OCI-LY3 (cell line): ENCODE data around the gene RTBDN.

Experiments
- H2AFZ ChIP-seq: fragments of 200-600, 300-600 bp; shearing (Covaris generic); 2 replicates; pipeline ENCODE4 v1.6.0; 2014; ENCODE audit warnings: antibody characterized with exemption, low read depth, low read length
- H3K27ac ChIP-seq: fragments of 200-600, 300-600 bp; sonication (generic); 2 replicates; pipeline ENCODE4 v1.5.1; 2014; ENCODE audit warnings: mild to moderate bottlenecking, low read length, moderate library complexity, mixed read lengths
- H3K27me3 ChIP-seq: fragments of 200-600, 300-600 bp; sonication (generic); 2 replicates; pipeline ENCODE4 v1.6.1; 2014; ENCODE audit warnings: low read depth, low read length, mixed read lengths
- H3K36me3 ChIP-seq: fragments of 200-600, 300-600 bp; sonication (generic); replicated peaks from 2 replicates; pipeline ENCODE3; 2014; ENCODE audit warnings: low read depth, low read length, mixed read lengths
- H3K4me1 ChIP-seq: fragments of 300-600, 200-600 bp; sonication (generic); 2 replicates; pipeline ENCODE4 v1.6.1; 2014; ENCODE audit warnings: low read length, mixed read lengths
- H3K4me2 ChIP-seq: fragments of 200-600, 300-600 bp; sonication (generic); 2 replicates; pipeline ENCODE4 v1.6.1; 2014; ENCODE audit warnings: low read length, mixed read lengths
- H3K4me3 ChIP-seq: fragments of 300-600, 200-600 bp; sonication (generic); 2 replicates; pipeline ENCODE4 v1.5.1; 2014; ENCODE audit warnings: antibody characterized with exemption, mild to moderate bottlenecking, low read length, moderate library complexity
- H3K79me2 ChIP-seq: fragments of 300-600, 200-600 bp; shearing (Covaris generic); 2 replicates; pipeline ENCODE4 v1.6.1; 2014; ENCODE audit warnings: mild to moderate bottlenecking, low read length, mixed read lengths
- H3K9ac ChIP-seq: fragments of 300-600, 200-600 bp; shearing (Covaris generic); 2 replicates; pipeline ENCODE4 v1.6.0; 2014; ENCODE audit warnings: mild to moderate bottlenecking, low read length, moderate library complexity
- H3K9me3 ChIP-seq: fragments of 200-600, 300-600 bp; shearing (Covaris generic); 2 replicates; pipeline ENCODE4 v1.6.1; 2014; ENCODE audit warnings: low read length, mixed read lengths; ENCODE audit not compliant: insufficient read depth
- H4K20me1 ChIP-seq: fragments of 200-600, 300-600 bp; sonication (generic); 2 replicates; pipeline ENCODE4 v1.6.1; 2016; ENCODE audit warnings: low read length, mixed read lengths; ENCODE audit not compliant: insufficient read depth
- CTCF ChIP-seq: fragments of 200-600, 300-600 bp; sonication (generic); IDR thresholded peaks from 2 replicates; pipeline ENCODE4 v1.5.1; 2014; ENCODE audit warnings: antibody characterized with exemption, low read length, low read depth
- EZH2phosphoT487 ChIP-seq: fragments of 200-600 bp; shearing (Covaris generic); IDR thresholded peaks from 2 replicates; pipeline ENCODE4 v1.6.1; 2018; ENCODE audit warnings: antibody characterized with exemption, mixed run types, low read depth

RTBDN gene

GRCh38 chr19:12865746-12866415, 31.5 kb upstream of the RTBDN start:
- Histone ChIP-seq H3K9ac (no peak overlapping the region), H3K4me3 (no peak overlapping the region), H3K4me2 (no peak overlapping the region), H3K9me3 (no peaks in the 10 kb centered on the region), H3K79me2 (no peaks in the 10 kb centered on the region), H3K36me3 (peaks cover 10% of the 10 kb centered on the region), H4K20me1 (no peaks in the 10 kb centered on the region), H3K27me3 (no peaks in the 10 kb centered on the region), H3K27ac (no peak overlapping the region), H2AFZ (no peak overlapping the region), H3K4me1 (peaks cover 6% of the 10 kb centered on the region)
- TF ChIP-seq EZH2phosphoT487 (no peak), CTCF (no peak)

GRCh38 chr19:12864721-12865715, 30.6 kb upstream of the RTBDN start:
- no peak overlapping the region for H2AFZ ChIP-seq
- H3K27me3 ChIP-seq: no peaks in the 10 kb centered on the region
- H3K27ac ChIP-seq: no peak overlapping the region
- H3K4me1 ChIP-seq: peaks cover 6% of the 10 kb centered on the region
- H3K36me3 ChIP-seq: peaks cover 9% of the 10 kb centered on the region
- H3K9me3 ChIP-seq: no peaks in the 10 kb centered on the region
- TF ChIP-seq CTCF (peak; percentile 13; the same call in 1 of the 2 replicates), EZH2phosphoT487 (no peak)
- H3K9ac ChIP-seq: no peak overlapping the region
- H3K4me2 ChIP-seq: no peak overlapping the region
- no peaks in the 10 kb centered on the region for H4K20me1 ChIP-seq
- H3K4me3 ChIP-seq: no peak overlapping the region
- H3K79me2 ChIP-seq: no peaks in the 10 kb centered on the region

- Histone ChIP-seq H3K9me3 (no peaks in the 10 kb centered on the region), H3K9ac (no peak overlapping the region), H3K27me3 (no peaks in the 10 kb centered on the region), H3K4me1 (peaks cover 6% of the 10 kb centered on the region), H3K79me2 (no peaks in the 10 kb centered on the region), H3K36me3 (peaks cover 9% of the 10 kb centered on the region), H4K20me1 (no peaks in the 10 kb centered on the region), H3K4me2 (no peak overlapping the region), H3K4me3 (no peak overlapping the region), H3K27ac (no peak overlapping the region), H2AFZ (no peak overlapping the region)
- TF ChIP-seq EZH2phosphoT487: no peak
- no peak for TF ChIP-seq CTCF
These were observed 29.8 kb upstream of the RTBDN start for GRCh38 chr19:12864143-12864542.

GRCh38 chr19:12859546-12859945, 25.2 kb upstream of the RTBDN start:
- TF ChIP-seq EZH2phosphoT487: no peak
- TF ChIP-seq CTCF: no peak
- H3K27me3 ChIP-seq: no peaks in the 10 kb centered on the region
- H4K20me1 ChIP-seq: no peaks in the 10 kb centered on the region
- H2AFZ ChIP-seq: no peak overlapping the region
- H3K9ac ChIP-seq: no peak overlapping the region
- H3K4me1 ChIP-seq: peaks cover 6% of the 10 kb centered on the region
- H3K4me3 ChIP-seq: no peak overlapping the region
- H3K4me2 ChIP-seq: no peak overlapping the region
- H3K9me3 ChIP-seq: no peaks in the 10 kb centered on the region
- peaks cover 10% of the 10 kb centered on the region for H3K36me3 ChIP-seq
- H3K79me2 ChIP-seq: no peaks in the 10 kb centered on the region
- H3K27ac ChIP-seq: no peak overlapping the region
